ENCODE measurements around the gene HDGF. TPM values are rescaled to one million over a fixed set of nuclear protein-coding genes. Genes with fewer than 3 reads are reported as not detected.

HDGF gene
- total RNA-seq, 2 donors from 2014 or later: 493 to 495 TPM

DNA sequence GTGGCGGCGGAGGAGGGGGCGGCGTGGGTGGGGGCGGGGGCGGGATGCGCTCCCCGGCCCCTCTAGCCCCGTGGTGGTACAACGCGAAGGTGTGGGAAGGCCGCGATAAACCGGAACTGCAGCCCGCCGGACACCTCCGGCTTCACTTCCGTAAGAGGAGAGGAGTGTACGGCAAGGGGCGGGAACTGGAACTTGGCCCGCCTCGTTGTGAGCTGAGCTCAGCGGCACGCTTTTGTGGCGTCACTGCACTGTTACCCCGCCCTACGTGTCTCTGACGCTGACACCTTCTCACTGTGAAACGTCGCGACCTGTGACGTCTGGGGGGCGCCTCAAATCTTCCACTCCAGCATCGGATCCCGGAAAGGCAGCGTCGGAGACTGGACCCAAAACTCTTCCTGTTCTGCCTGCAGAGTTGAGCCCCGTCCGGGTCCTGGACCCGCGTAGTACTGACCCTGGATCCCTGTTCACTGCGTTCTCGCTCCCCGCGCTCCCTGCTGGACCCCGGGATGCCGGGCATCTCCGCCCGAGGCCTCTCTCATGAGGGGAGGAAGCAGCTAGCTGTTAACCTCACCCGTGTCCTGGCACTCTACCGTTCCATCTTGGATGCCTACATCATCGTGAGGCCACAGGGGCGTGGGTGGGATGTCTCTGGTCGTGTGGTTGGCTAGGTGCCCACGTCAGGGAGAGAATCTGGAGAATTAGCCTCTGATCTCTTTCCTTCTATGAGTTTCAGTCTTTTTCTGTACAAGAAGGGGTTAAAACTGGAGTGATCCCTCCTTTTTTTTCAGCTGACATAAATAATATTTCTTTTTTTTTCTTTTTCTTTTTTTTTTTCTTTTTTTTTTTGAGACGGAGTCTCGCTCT is 22.6 kb downstream of the HDGF start, which contains the start of gene ISG20L2:
Gene ISG20L2 (minus strand): TSS at position 168 of the 864 bp plus-strand sequence. CDS start 1,114 bp downstream, outside the sequence.
- H3K27ac ChIP-seq (ENCODE audit: low read depth, low read length): peak within 1 kb of the TSS; percentile 50
- no peaks in the 10 kb centered on the region for H3K27me3 Mint-ChIP-seq (ENCODE audit: insufficient read depth)
- 2 to 4% methylated on average over 20 to 57 of the region's 57 CpGs for WGBS, 2 experiments (ENCODE audit: insufficient coverage in 1 of 2, insufficient read length in 1 of 2)

DNA sequence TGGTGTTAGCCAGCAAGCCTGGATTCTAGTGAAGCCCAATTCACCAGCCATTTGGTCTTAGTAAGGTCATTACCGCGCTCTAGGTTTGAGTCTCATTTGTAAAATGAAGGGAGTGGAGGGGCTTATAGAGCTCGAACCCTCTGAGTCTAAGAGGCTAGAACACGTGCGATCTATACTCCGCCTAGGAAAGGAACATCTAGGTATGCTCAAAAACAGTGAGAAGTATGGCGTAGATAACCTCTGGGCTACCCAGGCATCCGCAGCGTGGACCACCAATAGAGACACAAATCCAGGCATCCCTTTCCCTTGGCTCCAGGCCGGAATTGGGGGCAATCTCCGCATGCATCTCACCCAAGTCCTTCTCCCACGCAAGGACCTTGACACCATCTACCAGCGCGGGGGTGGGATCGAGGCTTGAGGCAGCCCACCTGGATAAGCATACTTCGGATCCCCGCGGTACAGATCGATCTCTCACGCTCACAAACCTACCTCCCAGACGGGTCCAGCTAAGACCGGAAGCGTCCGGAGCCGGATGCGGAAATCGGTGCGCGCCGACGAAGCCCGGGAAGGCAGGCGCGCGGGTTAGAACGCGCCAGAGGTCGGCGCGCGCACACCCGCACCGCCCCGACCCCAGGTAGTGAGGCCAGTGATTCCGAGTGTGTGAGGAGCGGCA is 23.4 kb downstream of the HDGF start, which contains the start of gene METTL25B:
Gene METTL25B (plus strand): TSS at position 544 of the 673 bp plus-strand sequence. CDS start 636 bp downstream, outside the sequence.
- Histone ChIP-seq H3K27ac (ENCODE audit: low read depth, low read length) (peak within 1 kb of the TSS; percentile 50), H3K4me1 (ENCODE audit: control insufficient read depth, insufficient read depth, low read length) (peaks cover 17% of the 10 kb centered on the region), H3K36me3 (ENCODE audit: control insufficient read depth, insufficient read depth, low read length) (peaks cover 26% of the 10 kb centered on the region), H3K4me3 (ENCODE audit: low read length) (peak within 1 kb of the TSS; percentile 97), H3K9ac (ENCODE audit: extremely low read depth, low read length, poor library complexity, severe bottlenecking) (peak within 1 kb of the TSS; percentile 81), H3K27me3 (ENCODE audit: control insufficient read depth, insufficient read depth, low read length, poor library complexity, severe bottlenecking) (no peaks in the 10 kb centered on the region), H3K9me3 (ENCODE audit: control insufficient read depth, low read length) (no peaks in the 10 kb centered on the region)
- TF ChIP-seq, protein P1, sequence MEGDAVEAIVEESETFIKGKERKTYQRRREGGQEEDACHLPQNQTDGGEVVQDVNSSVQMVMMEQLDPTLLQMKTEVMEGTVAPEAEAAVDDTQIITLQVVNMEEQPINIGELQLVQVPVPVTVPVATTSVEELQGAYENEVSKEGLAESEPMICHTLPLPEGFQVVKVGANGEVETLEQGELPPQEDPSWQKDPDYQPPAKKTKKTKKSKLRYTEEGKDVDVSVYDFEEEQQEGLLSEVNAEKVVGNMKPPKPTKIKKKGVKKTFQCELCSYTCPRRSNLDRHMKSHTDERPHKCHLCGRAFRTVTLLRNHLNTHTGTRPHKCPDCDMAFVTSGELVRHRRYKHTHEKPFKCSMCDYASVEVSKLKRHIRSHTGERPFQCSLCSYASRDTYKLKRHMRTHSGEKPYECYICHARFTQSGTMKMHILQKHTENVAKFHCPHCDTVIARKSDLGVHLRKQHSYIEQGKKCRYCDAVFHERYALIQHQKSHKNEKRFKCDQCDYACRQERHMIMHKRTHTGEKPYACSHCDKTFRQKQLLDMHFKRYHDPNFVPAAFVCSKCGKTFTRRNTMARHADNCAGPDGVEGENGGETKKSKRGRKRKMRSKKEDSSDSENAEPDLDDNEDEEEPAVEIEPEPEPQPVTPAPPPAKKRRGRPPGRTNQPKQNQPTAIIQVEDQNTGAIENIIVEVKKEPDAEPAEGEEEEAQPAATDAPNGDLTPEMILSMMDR (conservative IDR thresholded peaks at IDR 0.05): no peak
- Mint-ChIP-seq H3K4me1 (peaks cover 5% of the 10 kb centered on the region), H3K4me3 (no peak within 1 kb of the TSS), H3K36me3 (ENCODE audit: low read depth) (peaks cover 20% of the 10 kb centered on the region), H3K27me3 (ENCODE audit: insufficient read depth) (no peaks in the 10 kb centered on the region), H3K9me3 (no peaks in the 10 kb centered on the region), H3K27ac (peak within 1 kb of the TSS; percentile 91)
- 1% methylated on average over 11 to 46 of the region's 46 CpGs for WGBS, 2 experiments (ENCODE audit: insufficient coverage in 1 of 2, insufficient read length in 1 of 2)
- peak; percentile 92 for DNase-seq

More for the DNA sequence above, 22.6 kb downstream of the HDGF start, which contains the start of gene ISG20L2:
- DNase-seq: peak; percentile 96
- peak within 1 kb of the TSS; percentile 91 for H3K27ac Mint-ChIP-seq
- no peaks in the 10 kb centered on the region for H3K27me3 ChIP-seq (ENCODE audit: control insufficient read depth, insufficient read depth, low read length, poor library complexity, severe bottlenecking)
- H3K4me3 ChIP-seq (ENCODE audit: low read length): peak within 1 kb of the TSS; percentile 97
- TF ChIP-seq, protein P1 (conservative IDR thresholded peaks at IDR 0.05): no peak
- peaks cover 16% of the 10 kb centered on the region for H3K36me3 Mint-ChIP-seq (ENCODE audit: low read depth)
- H3K36me3 ChIP-seq (ENCODE audit: control insufficient read depth, insufficient read depth, low read length): peaks cover 19% of the 10 kb centered on the region
- peak within 1 kb of the TSS; percentile 81 for H3K9ac ChIP-seq (ENCODE audit: extremely low read depth, low read length, poor library complexity, severe bottlenecking)
- H3K4me1 Mint-ChIP-seq: peaks cover 5% of the 10 kb centered on the region
- no peaks in the 10 kb centered on the region for H3K9me3 ChIP-seq (ENCODE audit: control insufficient read depth, low read length)
- H3K4me3 Mint-ChIP-seq: no peak within 1 kb of the TSS
- no peaks in the 10 kb centered on the region for H3K9me3 Mint-ChIP-seq
- H3K4me1 ChIP-seq (ENCODE audit: control insufficient read depth, insufficient read depth, low read length): peaks cover 17% of the 10 kb centered on the region

DNA sequence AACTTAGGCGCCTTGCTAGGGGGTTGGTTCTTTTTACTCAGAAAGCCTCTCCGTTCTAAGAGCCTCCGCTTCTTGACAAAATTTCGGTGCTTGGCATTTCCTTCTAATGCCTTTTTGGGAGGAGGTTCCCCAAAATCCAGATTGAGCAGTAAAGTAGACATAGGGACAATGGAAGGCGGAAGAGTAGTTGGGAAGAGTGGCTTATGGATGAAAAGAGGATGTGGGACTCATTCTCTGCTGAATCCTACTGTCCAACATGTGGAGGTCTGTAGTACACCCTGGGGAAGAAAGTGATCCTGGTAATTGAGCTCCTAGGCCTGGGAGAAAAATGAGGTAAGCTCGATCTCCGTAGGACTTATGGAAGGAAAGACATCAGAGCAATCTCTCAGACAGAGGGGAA is 24.0 kb downstream of the HDGF start:
- H3K27ac Mint-ChIP-seq: peak overlapping the region; percentile 91
- Histone ChIP-seq H3K27me3 (ENCODE audit: control insufficient read depth, insufficient read depth, low read length, poor library complexity, severe bottlenecking) (no peaks in the 10 kb centered on the region), H3K4me3 (ENCODE audit: low read length) (peak overlapping the region; percentile 97), H3K9me3 (ENCODE audit: control insufficient read depth, low read length) (no peaks in the 10 kb centered on the region), H3K4me1 (ENCODE audit: control insufficient read depth, insufficient read depth, low read length) (peaks cover 17% of the 10 kb centered on the region), H3K36me3 (ENCODE audit: control insufficient read depth, insufficient read depth, low read length) (peaks cover 31% of the 10 kb centered on the region), H3K27ac (ENCODE audit: low read depth, low read length) (no peak overlapping the region), H3K9ac (ENCODE audit: extremely low read depth, low read length, poor library complexity, severe bottlenecking) (peak overlapping the region; percentile 81)
- peaks cover 22% of the 10 kb centered on the region for H3K36me3 Mint-ChIP-seq (ENCODE audit: low read depth)
- H3K9me3 Mint-ChIP-seq: no peaks in the 10 kb centered on the region
- WGBS, 2 experiments (ENCODE audit: insufficient coverage in 1 of 2, insufficient read length in 1 of 2): 64 to 70% methylated on average over 6 to 7 of the region's 7 CpGs
- DNase-seq: no peak
- TF ChIP-seq, protein P1 (conservative IDR thresholded peaks at IDR 0.05): no peak
- H3K4me3 Mint-ChIP-seq: no peak overlapping the region
- H3K27me3 Mint-ChIP-seq (ENCODE audit: insufficient read depth): no peaks in the 10 kb centered on the region
- H3K4me1 Mint-ChIP-seq: peaks cover 5% of the 10 kb centered on the region
